Mammary epithelial cell (primary cell): ENCODE measurements around the gene OLFM1.

Source experiments
- EZH2 ChIP-seq: IDR thresholded peaks from 2 replicates; pipeline ENCODE4 v1.6.1; 2012; ENCODE audit warnings: low read length, inconsistent platforms, borderline replicate concordance
- TF ChIP-seq, protein P1 (sequence below), 2 donors: IDR thresholded peaks in 1 of 2; conservative IDR thresholded peaks in 1 of 2; 2 replicates each; pipeline ENCODE4 v1.5.1; 2011 to 2012; ENCODE audit warnings: inconsistent platforms in 2 of 2, low read length in 2 of 2, mild to moderate bottlenecking in 2 of 2, control low read depth in 1 of 2, low read depth in 1 of 2; ENCODE audit not compliant: insufficient read depth in 1 of 2; ENCODE audit errors: extremely low read depth in 1 of 2

- TF ChIP-seq EZH2, result no peak
- TF ChIP-seq, protein P1, sequence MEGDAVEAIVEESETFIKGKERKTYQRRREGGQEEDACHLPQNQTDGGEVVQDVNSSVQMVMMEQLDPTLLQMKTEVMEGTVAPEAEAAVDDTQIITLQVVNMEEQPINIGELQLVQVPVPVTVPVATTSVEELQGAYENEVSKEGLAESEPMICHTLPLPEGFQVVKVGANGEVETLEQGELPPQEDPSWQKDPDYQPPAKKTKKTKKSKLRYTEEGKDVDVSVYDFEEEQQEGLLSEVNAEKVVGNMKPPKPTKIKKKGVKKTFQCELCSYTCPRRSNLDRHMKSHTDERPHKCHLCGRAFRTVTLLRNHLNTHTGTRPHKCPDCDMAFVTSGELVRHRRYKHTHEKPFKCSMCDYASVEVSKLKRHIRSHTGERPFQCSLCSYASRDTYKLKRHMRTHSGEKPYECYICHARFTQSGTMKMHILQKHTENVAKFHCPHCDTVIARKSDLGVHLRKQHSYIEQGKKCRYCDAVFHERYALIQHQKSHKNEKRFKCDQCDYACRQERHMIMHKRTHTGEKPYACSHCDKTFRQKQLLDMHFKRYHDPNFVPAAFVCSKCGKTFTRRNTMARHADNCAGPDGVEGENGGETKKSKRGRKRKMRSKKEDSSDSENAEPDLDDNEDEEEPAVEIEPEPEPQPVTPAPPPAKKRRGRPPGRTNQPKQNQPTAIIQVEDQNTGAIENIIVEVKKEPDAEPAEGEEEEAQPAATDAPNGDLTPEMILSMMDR (conservative IDR thresholded peaks at IDR 0.05 in 1 of 2, IDR thresholded peaks at IDR 0.05 in 1 of 2; ENCODE audit: extremely low read depth in 1 of 2, insufficient read depth in 1 of 2, low read depth in 1 of 2, low read length in 2 of 2), result no peak
Observed at GRCh38 chr9:135073081-135073740, 14.3 kb upstream of the OLFM1 start.
